Kasumi-1 (cell line): ENCODE measurements around the gene NIBAN1.
A peak's percentile ranks its signal among the peaks of the same experiment; 100 is the strongest.

Experiments used
- DNase-seq, 2 experiments: peaks; one replicate each; lab custom pipeline; 2025; lab: John Stamatoyannopoulos, UW

The NIBAN1 gene

DNA sequence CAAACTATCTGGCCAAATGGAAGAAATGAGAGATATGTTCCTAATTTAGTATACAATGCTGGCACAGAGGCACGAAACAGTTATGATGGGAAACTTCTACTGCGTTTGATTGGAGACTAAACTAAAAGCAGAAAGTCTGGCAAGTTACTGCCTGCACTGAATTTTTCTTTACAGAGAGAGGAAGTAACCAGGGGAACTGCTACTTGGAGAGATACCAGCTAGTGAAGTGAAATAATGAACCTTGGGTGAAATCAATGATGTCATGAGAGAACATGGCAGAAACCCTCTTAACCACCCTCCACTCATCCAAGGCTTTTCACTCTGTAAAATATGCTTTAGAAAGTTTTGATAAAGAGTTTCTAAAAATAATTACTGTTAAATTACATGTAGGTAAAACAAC, 29.3 kb downstream of the NIBAN1 start:
- DNase-seq: peak; percentile 56 to 75

DNA sequence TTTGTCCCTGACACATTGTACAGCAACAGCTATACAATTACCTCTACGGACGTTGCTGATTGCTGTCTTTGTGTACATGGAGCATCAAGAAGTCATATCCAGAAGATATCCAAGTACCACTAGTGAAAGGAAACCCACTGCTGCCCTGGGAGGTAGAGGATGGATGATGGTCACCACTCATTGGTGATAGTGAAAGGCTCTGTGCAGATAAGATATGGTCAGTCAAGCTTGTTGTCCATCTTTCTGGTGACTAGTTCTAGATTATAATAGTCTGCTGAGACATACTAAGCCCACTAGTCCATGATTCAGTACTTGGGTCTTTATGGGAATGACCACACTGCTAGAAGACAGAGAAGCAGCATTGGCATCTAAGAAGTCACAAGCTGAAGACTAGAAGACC, 30.3 kb downstream of the NIBAN1 start:
- no peak for DNase-seq

DNA sequence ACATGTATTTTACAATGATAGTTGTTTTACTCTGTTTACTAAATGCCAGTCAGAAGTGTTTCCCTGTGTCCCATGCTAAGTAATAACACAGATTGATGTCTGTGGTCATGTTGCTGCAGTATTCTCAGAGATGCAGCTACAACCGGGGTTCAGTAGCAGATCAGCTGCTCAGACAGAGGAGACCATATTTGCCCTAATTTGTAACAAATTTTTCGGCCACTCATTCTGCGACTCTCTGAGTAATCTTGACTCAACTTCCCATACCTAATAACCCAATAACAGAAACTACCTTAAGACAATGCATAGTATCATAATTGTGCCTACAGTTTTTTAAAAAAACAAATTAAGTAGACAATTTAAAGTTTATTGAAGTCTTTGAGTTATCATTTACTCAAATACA, 32.6 kb downstream of the NIBAN1 start:
- DNase-seq: no peak

DNA sequence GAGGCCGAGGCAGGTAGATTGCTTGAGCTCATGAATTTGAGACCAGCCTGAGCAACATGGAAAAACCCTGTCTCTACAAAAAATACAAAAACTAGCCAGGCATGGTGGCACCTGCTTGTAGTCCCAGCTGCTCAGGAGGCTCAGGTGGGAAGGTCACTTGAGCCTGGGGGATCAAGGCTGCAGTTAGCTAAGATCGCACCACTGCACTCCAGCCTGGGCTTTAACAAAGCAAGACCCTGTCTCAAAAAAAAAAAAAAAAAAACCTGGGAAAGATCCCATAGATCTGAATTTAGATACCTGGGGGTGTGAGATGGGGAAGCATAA, 32.9 kb downstream of the NIBAN1 start:
- DNase-seq: no peak

DNA sequence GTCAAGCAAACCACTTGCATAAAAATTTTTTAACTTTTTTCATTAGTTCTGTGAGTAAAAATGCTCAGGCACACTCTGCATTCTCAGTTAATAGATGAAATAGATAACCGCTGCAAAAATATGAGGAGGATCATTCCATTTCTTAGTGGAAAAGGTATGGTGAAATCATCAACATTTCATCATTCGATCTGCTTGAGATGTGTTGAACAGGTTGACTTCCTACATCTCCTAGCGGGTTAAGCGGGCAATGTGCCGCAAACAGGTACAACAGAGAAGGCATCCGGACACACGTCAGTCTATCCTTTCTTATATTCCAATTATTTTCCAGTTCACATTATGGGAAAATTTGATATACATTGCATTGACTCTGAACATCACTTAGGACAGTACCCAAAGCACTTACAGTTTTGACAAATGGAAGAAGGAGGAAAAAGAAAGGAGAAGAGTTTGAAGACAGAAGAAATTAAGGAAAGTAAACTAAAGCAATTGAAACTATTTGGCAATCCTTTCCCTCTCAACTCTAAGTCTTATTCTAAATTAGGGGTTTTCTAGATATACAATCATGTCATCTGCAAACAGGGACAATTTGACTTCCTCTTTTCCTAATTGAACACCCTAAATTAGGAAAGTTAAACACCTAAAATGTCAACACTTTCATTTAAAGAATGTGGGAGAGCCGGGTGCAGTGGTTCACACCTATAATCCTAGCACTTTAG, 33.5 kb downstream of the NIBAN1 start:
- no peak for DNase-seq

DNA sequence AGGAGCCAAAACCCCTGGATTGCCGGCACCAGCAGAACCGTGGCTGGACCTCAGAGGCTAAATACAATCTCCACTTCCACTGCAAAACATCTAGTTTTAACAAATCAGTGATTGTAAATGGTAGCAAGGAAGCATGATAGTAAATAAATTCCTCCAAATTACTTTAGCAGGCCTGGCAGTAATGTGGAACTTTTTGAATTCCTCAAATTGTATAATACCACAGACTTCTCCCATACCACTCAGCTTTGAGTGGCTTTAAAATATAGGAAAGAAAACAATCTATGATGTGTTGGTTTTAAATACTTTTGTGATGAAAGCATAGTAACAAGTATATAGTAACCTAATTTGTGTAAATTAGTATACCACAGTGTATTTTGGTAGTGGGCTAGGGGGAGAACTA, 34.1 kb downstream of the NIBAN1 start:
- DNase-seq: no peak

DNA sequence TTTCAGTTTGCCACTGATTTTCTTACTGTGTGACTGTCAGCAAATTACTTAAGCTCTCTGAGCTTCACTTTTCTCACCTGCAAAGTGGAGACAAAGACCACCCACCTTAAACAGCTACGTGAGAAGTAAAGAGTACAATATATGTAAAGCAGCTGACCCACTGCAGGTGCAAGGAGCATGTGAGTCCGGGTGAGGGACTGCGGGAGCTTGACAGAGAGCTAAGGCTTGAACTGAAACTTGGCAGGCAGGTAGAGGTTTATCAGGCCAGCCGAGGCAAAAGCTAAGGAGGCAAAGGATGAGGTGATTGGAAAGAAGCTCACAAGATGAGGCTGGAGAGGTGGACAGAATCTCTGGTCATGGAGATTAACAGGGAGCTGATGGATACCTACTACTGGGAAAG, 36.6 kb downstream of the NIBAN1 start:
- no peak for DNase-seq

DNA sequence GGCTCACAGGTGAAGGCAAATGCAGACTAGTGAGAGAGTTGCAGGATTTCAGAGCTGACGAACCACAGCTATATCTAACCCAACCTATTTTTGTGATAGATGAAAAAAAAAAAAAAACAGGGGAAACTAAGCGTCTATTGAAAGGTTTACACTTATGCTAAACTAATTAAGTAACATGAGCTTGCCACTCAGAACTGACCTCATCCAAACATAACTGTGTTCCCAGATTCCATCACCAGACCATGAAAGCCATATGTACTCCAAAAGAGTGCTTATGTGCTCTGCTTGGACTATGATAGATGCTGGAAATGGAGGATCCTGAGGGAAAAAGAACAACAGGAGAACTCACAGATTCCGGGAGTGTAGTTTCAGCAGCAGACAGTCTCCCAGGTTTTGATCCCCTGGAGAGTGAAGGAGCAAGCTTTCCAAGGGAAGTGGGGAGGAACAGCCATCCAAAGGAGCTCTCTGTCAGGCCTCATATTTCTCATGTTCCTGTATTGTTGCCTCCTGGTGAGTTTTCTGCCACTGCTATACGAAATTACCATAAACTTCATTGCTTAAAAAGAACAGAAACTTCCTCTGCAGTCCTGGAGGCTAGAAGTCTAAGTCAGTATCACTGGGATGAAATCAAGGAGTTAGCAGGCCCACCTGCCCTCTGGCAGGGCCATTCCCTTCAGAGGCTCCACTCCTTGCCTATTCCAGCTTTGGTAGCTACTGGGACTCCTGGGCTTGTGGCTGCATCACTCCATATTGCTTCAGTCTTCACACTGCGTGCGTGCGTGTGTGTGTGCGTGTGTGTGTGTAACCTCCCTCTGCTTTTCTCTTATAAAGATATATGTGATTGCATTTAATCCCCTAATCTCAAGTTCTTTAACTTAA, 38.1 kb downstream of the NIBAN1 start:
- no peak for DNase-seq

DNA sequence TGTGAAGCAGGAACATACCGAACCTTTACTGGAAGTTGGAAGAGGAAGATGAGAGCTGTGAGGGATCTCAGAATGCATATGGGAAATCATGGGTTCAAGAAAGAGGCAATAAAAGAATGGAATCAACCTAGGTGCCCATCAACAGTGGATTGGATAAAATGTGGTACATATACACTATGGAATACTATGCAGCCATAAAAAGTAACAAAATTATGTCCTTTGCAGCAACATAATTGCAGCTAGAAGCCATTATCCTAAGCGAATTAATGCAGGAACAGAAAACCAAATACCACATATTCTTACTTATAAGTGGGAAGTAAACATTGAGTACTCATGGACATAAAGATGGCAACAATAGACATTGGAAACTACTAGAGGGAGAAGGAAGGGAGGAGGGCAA, 40.4 kb downstream of the NIBAN1 start:
- DNase-seq: no peak

DNA sequence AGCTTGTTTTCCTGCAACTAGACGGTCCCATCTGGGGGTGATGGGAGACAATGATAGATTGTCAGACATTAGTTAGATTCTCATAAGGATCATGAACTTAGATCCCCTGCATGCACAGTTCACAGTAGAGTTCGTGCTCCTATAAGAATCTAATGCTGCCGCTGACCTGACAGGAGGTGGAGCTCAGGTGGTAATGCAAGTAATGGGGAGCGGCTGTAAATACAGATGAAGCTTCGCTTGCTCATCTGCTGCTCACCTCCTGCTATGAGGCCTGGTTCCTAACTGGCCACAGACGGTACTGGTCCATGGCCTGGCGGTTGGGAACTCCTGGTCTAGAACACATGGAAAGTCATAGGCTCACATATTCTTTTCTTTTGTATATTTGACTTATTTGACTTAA, 42.0 kb downstream of the NIBAN1 start:
- DNase-seq: no peak

DNA sequence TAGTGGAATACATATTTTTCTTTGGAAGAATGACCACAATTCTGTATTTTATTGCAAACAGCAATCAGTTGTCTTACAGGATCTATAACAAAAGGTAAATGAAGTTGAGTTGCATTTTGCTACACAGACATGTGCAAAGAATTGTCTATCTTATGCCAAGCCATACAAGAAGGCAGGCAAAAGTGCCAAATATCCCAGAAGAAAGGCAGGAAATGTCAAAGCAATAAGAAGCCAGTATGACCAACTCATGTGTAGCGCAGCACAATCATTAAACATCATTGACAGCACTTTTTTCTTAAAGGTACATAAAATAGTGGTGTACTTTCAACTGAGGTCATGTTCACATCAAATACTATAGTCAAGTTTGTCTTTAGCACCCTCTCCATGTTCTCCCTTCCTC, 42.7 kb downstream of the NIBAN1 start:
- no peak for DNase-seq

DNA sequence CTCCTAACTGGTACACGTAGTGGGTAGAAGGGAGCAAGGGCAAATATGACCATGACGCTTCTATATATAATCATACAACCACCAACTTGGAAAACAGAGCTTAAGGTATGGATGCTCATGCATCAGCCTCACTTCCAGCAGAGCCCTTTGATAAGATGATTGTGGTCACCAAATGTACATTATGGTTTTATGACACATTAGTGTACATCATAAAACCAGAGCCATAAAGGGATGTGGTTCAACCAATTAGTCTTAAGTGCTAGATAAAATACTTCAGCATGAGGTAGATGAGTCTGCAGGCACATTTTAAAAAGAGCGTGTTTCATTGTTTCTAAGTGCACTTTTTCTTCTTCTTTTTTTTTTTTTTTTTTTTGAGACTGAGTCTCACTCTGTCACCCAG, 43.7 kb downstream of the NIBAN1 start:
- no peak for DNase-seq

DNA sequence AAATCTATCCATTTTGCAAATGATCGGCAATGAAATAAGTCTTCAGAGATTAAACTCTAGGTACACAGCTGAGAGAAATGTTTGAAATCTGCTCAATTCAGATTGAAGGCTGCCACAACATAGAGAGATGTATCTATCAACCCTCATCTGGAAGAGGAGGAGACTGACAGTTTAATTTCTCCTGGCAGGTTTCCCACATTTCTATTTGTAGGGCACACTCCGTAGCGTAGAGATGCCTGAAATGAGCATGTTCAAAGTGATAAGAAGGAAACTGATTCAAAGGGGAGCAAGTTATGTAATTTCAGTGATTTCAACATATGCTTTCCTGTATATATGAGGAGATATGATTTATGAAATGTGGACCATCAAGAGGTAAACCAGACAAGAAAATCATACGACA, 44.1 kb downstream of the NIBAN1 start:
- no peak for DNase-seq

DNA sequence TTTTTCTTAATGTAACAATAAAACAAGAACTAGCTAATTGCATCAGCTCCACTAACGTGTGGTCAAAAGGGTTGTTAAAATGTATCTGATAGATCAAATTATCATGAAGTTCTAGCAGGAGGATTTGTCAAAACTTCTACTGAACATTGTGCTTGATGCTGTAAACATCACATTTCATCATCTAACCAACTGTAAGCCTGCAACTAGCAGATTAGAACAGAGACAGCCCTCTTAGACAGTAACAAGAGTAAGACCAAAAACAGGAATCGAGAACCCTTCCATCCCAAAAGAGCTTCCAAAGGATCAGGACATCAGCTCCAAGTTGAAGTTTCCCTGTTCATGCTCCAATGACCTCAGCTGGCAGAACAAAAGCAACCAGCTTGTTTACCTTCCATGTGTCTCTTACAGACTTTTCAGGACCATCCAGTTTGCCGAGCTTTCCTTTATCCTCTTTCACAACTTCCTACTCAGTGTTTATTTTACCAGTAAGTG, 44.6 kb downstream of the NIBAN1 start:
- no peak for DNase-seq

DNA sequence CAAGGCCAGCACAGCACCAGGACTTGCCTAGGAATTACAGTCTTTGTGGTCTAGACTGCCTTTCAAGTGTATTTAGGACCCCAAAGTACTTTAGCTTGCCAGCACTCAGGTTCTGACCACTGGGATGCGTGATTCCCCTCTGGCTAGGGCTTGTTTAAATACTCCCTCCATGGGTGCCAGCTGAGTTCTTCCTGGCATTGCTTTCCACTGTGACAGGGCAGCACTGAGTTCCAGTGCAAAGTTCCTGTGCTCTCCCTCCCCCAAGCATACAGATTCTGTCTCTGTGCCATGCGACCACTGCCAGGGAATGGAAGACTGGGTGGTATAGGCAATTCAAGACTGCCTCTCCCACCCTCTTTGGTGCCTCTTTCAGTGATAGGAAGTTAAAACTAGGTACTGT, 45.9 kb downstream of the NIBAN1 start:
- DNase-seq: no peak
